Fibroblast of villous mesenchyme (primary cell): ENCODE results near the gene NFATC2. TPM values are rescaled to one million over a fixed set of nuclear protein-coding genes. Genes with fewer than 3 reads are reported as not detected.

Experiments used
- DNase-seq: peaks from one replicate; pipeline ENCODE4 v3.0.0-alpha.2; 2010; ENCODE audit warnings: low read depth
- H3K4me3 ChIP-seq: 2 replicates; pipeline ENCODE4 v1.5.1; 2011; ENCODE audit warnings: low read depth, mild to moderate bottlenecking, low read length
- CTCF ChIP-seq: IDR thresholded peaks from 2 replicates; pipeline ENCODE4 v1.5.1; 2012; ENCODE audit warnings: low read depth, mild to moderate bottlenecking, low read length; ENCODE audit not compliant: insufficient read depth
- total RNA-seq: library from RNA; depleted of rRNA; stranded (reverse); fragments of >200 nt; gene quantifications from 2 replicates; pipeline ENCODE4 v1.2.3, GENCODE V29; 2012

Gene NFATC2
- total RNA-seq: under 0.01 and 0.64 TPM in 2 replicates

GRCh38 chr20:51542571-51543421 is at the start of gene NFATC2:
TSS of gene NFATC2 (minus strand) at chr20:51542719. CDS start at chr20:51542499, 220 bp downstream.
- DNase-seq: no peak
- no peak for TF ChIP-seq CTCF
- no peak within 1 kb of the TSS for H3K4me3 ChIP-seq

GRCh38 chr20:51591871-51592270 is 49.4 kb upstream of the NFATC2 start:
- TF ChIP-seq CTCF: no peak

GRCh38 chr20:51588762-51589161 is 46.2 kb upstream of the NFATC2 start:
- no peak overlapping the region for H3K4me3 ChIP-seq
- DNase-seq: no peak
- TF ChIP-seq CTCF: no peak

More at GRCh38 chr20:51591871-51592270, 49.4 kb upstream of the NFATC2 start:
- no peak for DNase-seq
- no peak overlapping the region for H3K4me3 ChIP-seq

- H3K4me3 ChIP-seq: no peak overlapping the region
- TF ChIP-seq CTCF: no peak
- no peak for DNase-seq
Measured at GRCh38 chr20:51587145-51587544, 44.6 kb upstream of the NFATC2 start.

- no peak overlapping the region for H3K4me3 ChIP-seq
- TF ChIP-seq CTCF: no peak
- DNase-seq: peak; percentile 64
Measured at GRCh38 chr20:51586005-51586440, 43.5 kb upstream of the NFATC2 start.

GRCh38 chr20:51585148-51585547 is 42.6 kb upstream of the NFATC2 start:
- TF ChIP-seq CTCF: no peak
- no peak for DNase-seq
- no peak overlapping the region for H3K4me3 ChIP-seq
